ENCODE results near the gene LRIT2. TPM values are rescaled to one million over a fixed set of nuclear protein-coding genes. Genes with fewer than 3 reads are reported as not detected.

The LRIT2 gene
- total and polyA plus RNA-seq, 9 of the 15 experiments (the other 6 are each of a cell fraction or from before 2014, with no cell fraction given) = not detected

DNA sequence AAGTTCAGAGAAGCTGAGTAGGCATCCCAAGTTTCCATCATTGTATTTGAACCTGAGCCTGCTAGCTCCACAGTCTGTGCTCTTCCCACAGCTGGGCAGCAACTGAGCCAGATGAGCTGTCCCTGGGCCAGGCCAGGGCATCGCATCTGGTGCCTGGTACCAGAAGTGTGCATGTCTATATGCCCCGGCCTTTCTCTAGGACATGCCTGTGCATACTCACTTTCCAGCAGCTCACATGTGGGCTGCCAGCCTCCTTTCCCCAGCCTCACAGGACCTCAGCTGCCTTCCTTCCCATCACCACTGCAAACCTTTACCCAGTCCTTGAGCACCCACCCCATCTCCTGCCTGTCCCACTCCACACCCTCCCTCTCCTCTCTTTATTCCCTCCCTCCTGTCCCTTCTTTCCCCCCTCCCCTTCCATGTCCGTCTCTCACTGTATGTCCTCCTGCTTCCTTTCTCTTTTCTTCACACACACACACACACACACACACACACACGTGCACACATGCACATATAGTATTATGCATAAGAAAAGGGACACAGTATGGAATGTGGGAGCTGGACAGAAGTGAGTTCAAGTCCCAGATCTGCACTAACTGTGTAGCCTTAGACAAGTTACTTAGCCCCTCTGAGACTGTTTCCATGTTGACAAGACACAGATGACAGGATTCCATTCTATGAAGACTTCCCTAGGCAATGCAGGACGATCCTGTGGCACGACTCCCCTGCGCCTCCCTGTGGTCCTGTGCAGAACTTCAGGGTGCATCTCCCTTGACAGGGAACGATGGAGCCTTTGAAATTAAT, 20.1 kb downstream of the LRIT2 start (continued):
- TF ChIP-seq, protein P1, sequence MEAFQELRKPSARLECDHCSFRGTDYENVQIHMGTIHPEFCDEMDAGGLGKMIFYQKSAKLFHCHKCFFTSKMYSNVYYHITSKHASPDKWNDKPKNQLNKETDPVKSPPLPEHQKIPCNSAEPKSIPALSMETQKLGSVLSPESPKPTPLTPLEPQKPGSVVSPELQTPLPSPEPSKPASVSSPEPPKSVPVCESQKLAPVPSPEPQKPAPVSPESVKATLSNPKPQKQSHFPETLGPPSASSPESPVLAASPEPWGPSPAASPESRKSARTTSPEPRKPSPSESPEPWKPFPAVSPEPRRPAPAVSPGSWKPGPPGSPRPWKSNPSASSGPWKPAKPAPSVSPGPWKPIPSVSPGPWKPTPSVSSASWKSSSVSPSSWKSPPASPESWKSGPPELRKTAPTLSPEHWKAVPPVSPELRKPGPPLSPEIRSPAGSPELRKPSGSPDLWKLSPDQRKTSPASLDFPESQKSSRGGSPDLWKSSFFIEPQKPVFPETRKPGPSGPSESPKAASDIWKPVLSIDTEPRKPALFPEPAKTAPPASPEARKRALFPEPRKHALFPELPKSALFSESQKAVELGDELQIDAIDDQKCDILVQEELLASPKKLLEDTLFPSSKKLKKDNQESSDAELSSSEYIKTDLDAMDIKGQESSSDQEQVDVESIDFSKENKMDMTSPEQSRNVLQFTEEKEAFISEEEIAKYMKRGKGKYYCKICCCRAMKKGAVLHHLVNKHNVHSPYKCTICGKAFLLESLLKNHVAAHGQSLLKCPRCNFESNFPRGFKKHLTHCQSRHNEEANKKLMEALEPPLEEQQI (IDR thresholded peaks at IDR 0.05) = no peak
- TF ChIP-seq EHMT2 (IDR thresholded peaks at IDR 0.05) (peak; percentile 34; the same call in 1 of the 2 replicates), NEUROD1 (IDR thresholded peaks at IDR 0.05; ENCODE audit: borderline replicate concordance, low read depth, low read length, partially characterized antibody) (peak; percentile 21), SMAD1 (IDR thresholded peaks at IDR 0.05; ENCODE audit: low read depth, low read length, partially characterized antibody) (no peak), PCBP1 (IDR thresholded peaks at IDR 0.05; ENCODE audit: low read depth, low read length, poor library complexity, severe bottlenecking) (no peak), STAG1 (CRISPR knock-in tag; IDR thresholded peaks at IDR 0.05; ENCODE audit: borderline replicate concordance) (peak; percentile 12; the same call in 1 of the 2 replicates), ZNF24 (IDR thresholded peaks at IDR 0.05) (no peak), CBFA2T3 (IDR thresholded peaks at IDR 0.05) (no peak), DDX20 (tag; IDR thresholded peaks at IDR 0.05; ENCODE audit: low read depth) (no peak), ZNF121 (CRISPR knock-in tag; conservative IDR thresholded peaks at IDR 0.05) (no peak)
- TF ChIP-seq, protein P2, sequence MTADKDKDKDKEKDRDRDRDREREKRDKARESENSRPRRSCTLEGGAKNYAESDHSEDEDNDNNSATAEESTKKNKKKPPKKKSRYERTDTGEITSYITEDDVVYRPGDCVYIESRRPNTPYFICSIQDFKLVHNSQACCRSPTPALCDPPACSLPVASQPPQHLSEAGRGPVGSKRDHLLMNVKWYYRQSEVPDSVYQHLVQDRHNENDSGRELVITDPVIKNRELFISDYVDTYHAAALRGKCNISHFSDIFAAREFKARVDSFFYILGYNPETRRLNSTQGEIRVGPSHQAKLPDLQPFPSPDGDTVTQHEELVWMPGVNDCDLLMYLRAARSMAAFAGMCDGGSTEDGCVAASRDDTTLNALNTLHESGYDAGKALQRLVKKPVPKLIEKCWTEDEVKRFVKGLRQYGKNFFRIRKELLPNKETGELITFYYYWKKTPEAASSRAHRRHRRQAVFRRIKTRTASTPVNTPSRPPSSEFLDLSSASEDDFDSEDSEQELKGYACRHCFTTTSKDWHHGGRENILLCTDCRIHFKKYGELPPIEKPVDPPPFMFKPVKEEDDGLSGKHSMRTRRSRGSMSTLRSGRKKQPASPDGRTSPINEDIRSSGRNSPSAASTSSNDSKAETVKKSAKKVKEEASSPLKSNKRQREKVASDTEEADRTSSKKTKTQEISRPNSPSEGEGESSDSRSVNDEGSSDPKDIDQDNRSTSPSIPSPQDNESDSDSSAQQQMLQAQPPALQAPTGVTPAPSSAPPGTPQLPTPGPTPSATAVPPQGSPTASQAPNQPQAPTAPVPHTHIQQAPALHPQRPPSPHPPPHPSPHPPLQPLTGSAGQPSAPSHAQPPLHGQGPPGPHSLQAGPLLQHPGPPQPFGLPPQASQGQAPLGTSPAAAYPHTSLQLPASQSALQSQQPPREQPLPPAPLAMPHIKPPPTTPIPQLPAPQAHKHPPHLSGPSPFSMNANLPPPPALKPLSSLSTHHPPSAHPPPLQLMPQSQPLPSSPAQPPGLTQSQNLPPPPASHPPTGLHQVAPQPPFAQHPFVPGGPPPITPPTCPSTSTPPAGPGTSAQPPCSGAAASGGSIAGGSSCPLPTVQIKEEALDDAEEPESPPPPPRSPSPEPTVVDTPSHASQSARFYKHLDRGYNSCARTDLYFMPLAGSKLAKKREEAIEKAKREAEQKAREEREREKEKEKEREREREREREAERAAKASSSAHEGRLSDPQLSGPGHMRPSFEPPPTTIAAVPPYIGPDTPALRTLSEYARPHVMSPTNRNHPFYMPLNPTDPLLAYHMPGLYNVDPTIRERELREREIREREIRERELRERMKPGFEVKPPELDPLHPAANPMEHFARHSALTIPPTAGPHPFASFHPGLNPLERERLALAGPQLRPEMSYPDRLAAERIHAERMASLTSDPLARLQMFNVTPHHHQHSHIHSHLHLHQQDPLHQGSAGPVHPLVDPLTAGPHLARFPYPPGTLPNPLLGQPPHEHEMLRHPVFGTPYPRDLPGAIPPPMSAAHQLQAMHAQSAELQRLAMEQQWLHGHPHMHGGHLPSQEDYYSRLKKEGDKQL (CRISPR knock-in tag; IDR thresholded peaks at IDR 0.05; ENCODE audit: borderline replicate concordance) = no peak
- TF ChIP-seq, protein P3, sequence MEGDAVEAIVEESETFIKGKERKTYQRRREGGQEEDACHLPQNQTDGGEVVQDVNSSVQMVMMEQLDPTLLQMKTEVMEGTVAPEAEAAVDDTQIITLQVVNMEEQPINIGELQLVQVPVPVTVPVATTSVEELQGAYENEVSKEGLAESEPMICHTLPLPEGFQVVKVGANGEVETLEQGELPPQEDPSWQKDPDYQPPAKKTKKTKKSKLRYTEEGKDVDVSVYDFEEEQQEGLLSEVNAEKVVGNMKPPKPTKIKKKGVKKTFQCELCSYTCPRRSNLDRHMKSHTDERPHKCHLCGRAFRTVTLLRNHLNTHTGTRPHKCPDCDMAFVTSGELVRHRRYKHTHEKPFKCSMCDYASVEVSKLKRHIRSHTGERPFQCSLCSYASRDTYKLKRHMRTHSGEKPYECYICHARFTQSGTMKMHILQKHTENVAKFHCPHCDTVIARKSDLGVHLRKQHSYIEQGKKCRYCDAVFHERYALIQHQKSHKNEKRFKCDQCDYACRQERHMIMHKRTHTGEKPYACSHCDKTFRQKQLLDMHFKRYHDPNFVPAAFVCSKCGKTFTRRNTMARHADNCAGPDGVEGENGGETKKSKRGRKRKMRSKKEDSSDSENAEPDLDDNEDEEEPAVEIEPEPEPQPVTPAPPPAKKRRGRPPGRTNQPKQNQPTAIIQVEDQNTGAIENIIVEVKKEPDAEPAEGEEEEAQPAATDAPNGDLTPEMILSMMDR (IDR thresholded peaks at IDR 0.05 in 2 of 3, conservative IDR thresholded peaks at IDR 0.05 in 1 of 3; ENCODE audit: insufficient read depth in 2 of 3, low read depth in 1 of 3, low read length in 3 of 3) = peak; percentile 87 to 96 (median 95)
- TF ChIP-seq, protein P4, sequence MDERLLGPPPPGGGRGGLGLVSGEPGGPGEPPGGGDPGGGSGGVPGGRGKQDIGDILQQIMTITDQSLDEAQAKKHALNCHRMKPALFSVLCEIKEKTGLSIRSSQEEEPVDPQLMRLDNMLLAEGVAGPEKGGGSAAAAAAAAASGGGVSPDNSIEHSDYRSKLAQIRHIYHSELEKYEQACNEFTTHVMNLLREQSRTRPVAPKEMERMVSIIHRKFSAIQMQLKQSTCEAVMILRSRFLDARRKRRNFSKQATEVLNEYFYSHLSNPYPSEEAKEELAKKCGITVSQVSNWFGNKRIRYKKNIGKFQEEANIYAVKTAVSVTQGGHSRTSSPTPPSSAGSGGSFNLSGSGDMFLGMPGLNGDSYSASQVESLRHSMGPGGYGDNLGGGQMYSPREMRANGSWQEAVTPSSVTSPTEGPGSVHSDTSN (CRISPR knock-in tag; IDR thresholded peaks at IDR 0.05; ENCODE audit: low read depth) = no peak
- TF ChIP-seq, protein P4 (tag; conservative IDR thresholded peaks at IDR 0.05; ENCODE audit: low read depth) = 0 out of 2 replicates have a peak, but pooled peaks have one; percentile 26

Measured in K562 (cell line).